H1 (cell line): ENCODE results near the gene MIDN. TPM values are rescaled to one million over a fixed set of nuclear protein-coding genes. Genes with fewer than 3 reads are reported as not detected.

Experiments
- CTCF ChIA-PET: fragments of 300-600 bp; sonication (Branson Sonifier 250); formaldehyde crosslinking; loops from one replicate; lab custom pipeline; 2021; ENCODE audit not compliant: partially characterized antibody; lab: Charles Lee
- POLR2A ChIA-PET: fragments of 300-600 bp; sonication (Branson Sonifier 250); formaldehyde crosslinking; loops from one replicate; lab custom pipeline; 2021; ENCODE audit warnings: inconsistent platforms; ENCODE audit not compliant: partially characterized antibody; lab: Charles Lee
- DNase-seq, 2 experiments: peaks; one replicate each; pipeline versions ENCODE4 v3.0.0 to v3.0.0-alpha.2; 2010 to 2022; ENCODE audit warnings: low spot score in 2 of 2, low read depth in 1 of 2, mixed read lengths in 1 of 2
- FAIRE-seq: peaks from 2 replicates; lab custom pipeline; 2011; peaks lifted over from hg19 to GRCh38; lab: Jason Lieb, UNC
- H2AFZ ChIP-seq: 2 replicates; pipeline ENCODE4 v1.8.1; 2012; ENCODE audit warnings: low read length, inconsistent platforms
- H2AK5ac ChIP-seq: 2 replicates; pipeline ENCODE4 v1.6.1; 2013; ENCODE audit warnings: low read depth, low read length
- H2BK120ac ChIP-seq: replicated peaks from 2 replicates; pipeline ENCODE3; 2013; ENCODE audit warnings: low read depth, low read length, inconsistent platforms
- H2BK12ac ChIP-seq: 2 replicates; pipeline ENCODE4 v1.6.1; 2013; ENCODE audit warnings: low read depth, low read length
- H2BK15ac ChIP-seq: 2 replicates; pipeline ENCODE4 v1.6.1; 2013; ENCODE audit warnings: low read length
- H2BK20ac ChIP-seq: 2 replicates; pipeline ENCODE4 v1.6.1; 2013; ENCODE audit warnings: low read length
- H2BK5ac ChIP-seq: 2 replicates; pipeline ENCODE4 v1.6.1; 2013; ENCODE audit warnings: low read depth, low read length
- H3K14ac ChIP-seq: 2 replicates; pipeline ENCODE4 v1.6.1; 2013; ENCODE audit warnings: inconsistent platforms; ENCODE audit not compliant: insufficient read length
- H3K18ac ChIP-seq: 2 replicates; pipeline ENCODE4 v1.6.1; 2013; ENCODE audit warnings: low read length; ENCODE audit errors: extremely low read depth
- H3K23ac ChIP-seq: 2 replicates; pipeline ENCODE4 v1.6.1; 2013; ENCODE audit warnings: inconsistent platforms; ENCODE audit not compliant: insufficient read length
- H3K23me2 ChIP-seq: 2 replicates; pipeline ENCODE4 v1.6.1; 2013; ENCODE audit warnings: low read depth, low read length
- H3K27ac ChIP-seq: 2 replicates; pipeline ENCODE4 v1.6.1; 2011; ENCODE audit warnings: low read depth, low read length, inconsistent platforms
- H3K27me3 ChIP-seq, 4 experiments: replicated peaks in 1 of 4; 1 replicate in 1 of 4; 2 replicates in 3 of 4; pipeline versions ENCODE4 v1.6.1 to v1.8.1; 2011 to 2013; ENCODE audit warnings: low read length in 3 of 4, mild to moderate bottlenecking in 3 of 4, inconsistent platforms in 2 of 4, mixed read lengths in 2 of 4, moderate library complexity in 1 of 4; ENCODE audit not compliant: control insufficient read depth in 3 of 4, insufficient read depth in 3 of 4; ENCODE audit errors: extremely low read depth in 1 of 4
- H3K36me3 ChIP-seq, 4 experiments: 2 replicates each; pipeline versions ENCODE4 v1.6.1 to v1.8.1; 2011 to 2013; ENCODE audit warnings: mild to moderate bottlenecking in 4 of 4, low read length in 3 of 4, moderate library complexity in 2 of 4, control low read depth in 1 of 4, inconsistent platforms in 1 of 4; ENCODE audit not compliant: insufficient read depth in 4 of 4, control insufficient read depth in 2 of 4
- H3K4ac ChIP-seq: replicated peaks from 2 replicates; pipeline ENCODE3; 2013; ENCODE audit warnings: low read length, low read depth, mixed read lengths, inconsistent platforms; ENCODE audit not compliant: insufficient read length
- H3K4me1 ChIP-seq, 4 experiments: replicated peaks in 1 of 4; 1 replicate in 1 of 4; 2 replicates in 3 of 4; pipeline versions ENCODE4 v1.6.1 to v1.8.1; 2011 to 2013; ENCODE audit warnings: low read length in 3 of 4, inconsistent platforms in 2 of 4, mixed read lengths in 1 of 4; ENCODE audit not compliant: insufficient read depth in 4 of 4, control insufficient read depth in 3 of 4
- H3K4me2 ChIP-seq, 2 experiments: 2 replicates each; pipeline versions ENCODE4 v1.6.1 to v1.8.1; 2011 to 2013; ENCODE audit warnings: low read depth in 2 of 2, low read length in 2 of 2, control low read depth in 1 of 2, inconsistent platforms in 1 of 2, mild to moderate bottlenecking in 1 of 2; ENCODE audit not compliant: insufficient read depth in 1 of 2
- H3K4me3 ChIP-seq, 4 experiments: fragments of 200-600, 300-600 bp in 1 of 4; sonication (generic), shearing (Covaris generic), sonication (Bioruptor Twin) in 1 of 4; 2 replicates each; pipeline versions ENCODE4 v1.5.1 to v1.8.1; 2011 to 2016; ENCODE audit warnings: low read length in 4 of 4, low read depth in 3 of 4, control low read depth in 2 of 4, inconsistent platforms in 2 of 4, mild to moderate bottlenecking in 2 of 4, mixed read lengths in 1 of 4, moderate library complexity in 1 of 4; ENCODE audit not compliant: insufficient read depth in 2 of 4; ENCODE audit errors: extremely low read depth in 1 of 4
- H3K56ac ChIP-seq: replicated peaks from 2 replicates; pipeline ENCODE3; 2013; ENCODE audit warnings: low read depth, mild to moderate bottlenecking, mixed read lengths, low read length, inconsistent platforms; ENCODE audit not compliant: insufficient read length
- H3K79me1 ChIP-seq: 2 replicates; pipeline ENCODE4 v1.6.1; 2013; ENCODE audit warnings: low read depth, low read length, control low read depth
- H3K79me2 ChIP-seq, 2 experiments: 2 replicates each; pipeline versions ENCODE4 v1.6.1 to v1.8.1; 2012 to 2013; ENCODE audit warnings: low read length in 2 of 2, mild to moderate bottlenecking in 2 of 2, inconsistent platforms in 1 of 2; ENCODE audit not compliant: insufficient read depth in 2 of 2, control insufficient read depth in 1 of 2
- H3K9ac ChIP-seq, 4 experiments: replicated peaks in 1 of 4; 1 replicate in 1 of 4; 2 replicates in 3 of 4; pipeline versions ENCODE4 v1.6.1 to v1.8.1; 2011 to 2013; ENCODE audit warnings: low read depth in 3 of 4, low read length in 3 of 4, control low read depth in 2 of 4, mild to moderate bottlenecking in 2 of 4, moderate library complexity in 2 of 4, inconsistent platforms in 1 of 4; ENCODE audit errors: extremely low read depth in 1 of 4
- H3K9me3 ChIP-seq, 2 experiments: 2 replicates each; pipeline versions ENCODE4 v1.6.1 to v1.8.1; 2012 to 2013; ENCODE audit warnings: mild to moderate bottlenecking in 2 of 2, moderate library complexity in 2 of 2, control low read depth in 1 of 2, inconsistent platforms in 1 of 2, low read depth in 1 of 2, low read length in 1 of 2, mixed read lengths in 1 of 2; ENCODE audit not compliant: insufficient read depth in 2 of 2
- H4K20me1 ChIP-seq, 2 experiments: replicated peaks in 1 of 2; 2 replicates each; pipeline versions ENCODE3 to v1.8.1; 2011 to 2013; ENCODE audit warnings: inconsistent platforms in 2 of 2, low read length in 2 of 2, mild to moderate bottlenecking in 1 of 2; ENCODE audit not compliant: insufficient read depth in 2 of 2, control insufficient read depth in 1 of 2
- H4K5ac ChIP-seq: 2 replicates; pipeline ENCODE4 v1.6.1; 2013; ENCODE audit warnings: low read length, low read depth, mixed read lengths, inconsistent platforms; ENCODE audit not compliant: insufficient read length
- H4K8ac ChIP-seq: 2 replicates; pipeline ENCODE4 v1.8.0; 2013; ENCODE audit warnings: mild to moderate bottlenecking, moderate library complexity, low read length, inconsistent platforms; ENCODE audit not compliant: insufficient read depth; ENCODE audit errors: extremely low read depth
- H4K91ac ChIP-seq: replicated peaks from 2 replicates; pipeline ENCODE3; 2013; ENCODE audit warnings: low read length, mixed read lengths, inconsistent platforms; ENCODE audit not compliant: insufficient read length
- BRCA1 ChIP-seq: IDR thresholded peaks from 2 replicates; pipeline ENCODE4 v1.6.1; 2012; ENCODE audit warnings: low read depth, low read length, improper control_type of control experiment
- CTBP2 ChIP-seq: IDR thresholded peaks from 2 replicates; pipeline ENCODE4 v1.7.0; 2011; ENCODE audit warnings: borderline replicate concordance, mild to moderate bottlenecking, moderate library complexity, mixed read lengths, low read length; ENCODE audit not compliant: insufficient read depth, insufficient read length
- EZH2 ChIP-seq: fragments of 200-600 bp; sonication (generic); IDR thresholded peaks from 2 replicates; pipeline ENCODE4 v1.7.1; 2012; ENCODE audit warnings: low read depth, mild to moderate bottlenecking, moderate library complexity, low read length, inconsistent platforms; ENCODE audit not compliant: severe bottlenecking
- JUND ChIP-seq: IDR thresholded peaks from 2 replicates; pipeline ENCODE4 v1.6.1; 2011; ENCODE audit warnings: mild to moderate bottlenecking, improper control_type of control experiment, low read length
- NRF1 ChIP-seq: IDR thresholded peaks from 2 replicates; pipeline ENCODE4 v1.6.1; 2011; ENCODE audit warnings: mild to moderate bottlenecking, low read depth, low read length, improper control_type of control experiment
- PHF8 ChIP-seq: fragments of 200-600 bp; sonication (generic); conservative IDR thresholded peaks from 2 replicates; pipeline ENCODE4 v1.7.1; 2012; ENCODE audit warnings: low read depth, mild to moderate bottlenecking, inconsistent platforms, low read length, moderate library complexity
- SIX5 ChIP-seq: IDR thresholded peaks from 2 replicates; pipeline ENCODE4 v1.6.1; 2011; ENCODE audit warnings: mild to moderate bottlenecking, low read depth, low read length
- SP2 ChIP-seq: IDR thresholded peaks from 2 replicates; pipeline ENCODE4 v1.6.1; 2012; ENCODE audit warnings: mild to moderate bottlenecking, low read length, inconsistent platforms
- TEAD4 ChIP-seq: IDR thresholded peaks from 2 replicates; pipeline ENCODE4 v1.6.1; 2012; ENCODE audit warnings: low read depth, low read length, inconsistent platforms, mixed read lengths
- YY1 ChIP-seq: IDR thresholded peaks from 2 replicates; pipeline ENCODE4 v1.6.1; 2011; ENCODE audit warnings: low read depth, mild to moderate bottlenecking, low read length
- ZNF274 ChIP-seq: IDR thresholded peaks from 2 replicates; pipeline ENCODE4 v1.7.0; 2012; ENCODE audit warnings: low read length, borderline replicate concordance; ENCODE audit errors: extremely low read depth
- WGBS, 2 experiments: shearing (Covaris generic) in 1 of 2; methylation state at CpG; one replicate each; pipeline versions ENCODE4 v1.1.6 to v1.1.7; 2013 to 2015; ENCODE audit warnings: low lambda C conversion rate in 2 of 2, mixed read lengths in 2 of 2, inconsistent platforms in 1 of 2, low coverage in 1 of 2, missing lambda C conversion rate in 1 of 2; ENCODE audit not compliant: insufficient replicate concordance in 2 of 2, insufficient coverage in 1 of 2, insufficient read length in 1 of 2; ENCODE audit errors: extremely low coverage in 1 of 2, missing lambda C conversion rate in 1 of 2; 5-methylcytosine and 5-hydroxymethylcytosine counted together
- polyA plus RNA-seq, 7 experiments: library from polyadenylated mRNA; depleted of rRNA in 3 of 7; stranded (reverse) in 5 of 7; unstranded in 2 of 7; fragments of >200 nt in 5 of 7; fragments of 200-250 nt in 2 of 7; gene quantifications; 1 replicate in 5 of 7; 2 replicates in 1 of 7; 4 replicates in 1 of 7; pipeline versions ENCODE4 v1.2.1 to v1.2.3, GENCODE V29; 2011 to 2013; ENCODE audit warnings: missing spikeins in 2 of 7, mixed read lengths in 2 of 7
- total RNA-seq: library from RNA; stranded (reverse); fragmentation: NEBNext Ultra II Directional; extraction: Animal tissue kit (Norgen Biotek cat#: 25700); gene quantifications from 2 replicates; pipeline ENCODE4 v1.2.1, GENCODE V29; 2021

MIDN gene
- total and polyA plus RNA-seq, 2 of the 8 experiments (the other 6 are each of a cell fraction or from before 2014, with no cell fraction given) = 39.8 to 159 TPM

DNA sequence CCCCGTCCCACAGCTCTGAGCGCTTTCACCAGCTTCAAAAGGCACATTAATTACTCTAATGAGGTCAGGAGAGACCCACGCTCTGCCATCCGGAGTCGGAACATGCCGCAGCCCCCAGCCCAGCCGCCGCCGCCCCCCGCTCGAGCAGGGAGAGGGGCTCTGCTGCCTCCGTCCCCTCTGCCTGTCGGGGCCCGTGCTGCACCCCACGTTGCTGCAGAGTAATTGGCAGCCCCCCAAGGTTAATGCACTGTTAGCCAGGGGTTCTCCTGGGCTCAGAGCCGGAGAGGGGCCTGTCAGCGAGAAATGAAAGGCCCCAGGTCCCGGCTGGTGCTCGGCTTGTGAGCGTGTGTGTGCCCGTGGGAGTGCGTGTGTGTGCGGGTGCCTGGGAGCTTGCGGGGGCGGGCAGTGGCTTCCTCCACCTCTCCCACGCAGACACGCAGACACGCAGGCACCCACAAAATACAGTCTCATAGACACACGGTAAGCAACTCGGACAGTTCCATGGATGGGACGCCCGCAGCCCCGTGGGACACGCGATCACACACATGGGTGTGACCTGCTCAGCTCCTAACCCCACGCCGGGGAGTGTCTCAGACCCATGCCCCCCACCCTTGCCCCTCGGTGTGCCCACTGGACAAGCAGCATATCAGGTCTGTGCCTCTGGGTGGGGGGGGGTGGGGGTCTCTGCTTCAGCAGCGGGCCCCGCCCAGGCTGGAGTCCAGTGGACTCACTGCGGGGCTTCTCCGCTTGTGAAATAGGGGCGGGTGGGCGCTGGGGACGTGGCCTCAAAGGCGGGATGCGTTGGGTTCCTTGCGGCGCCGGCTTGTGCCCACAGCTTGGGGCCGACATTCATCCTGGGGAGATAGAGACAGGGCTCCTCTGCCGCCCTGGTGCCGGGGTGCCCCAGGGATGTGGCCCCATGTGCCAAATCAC lies 32.5 kb downstream of the MIDN start:
- H3K23ac ChIP-seq = no peak overlapping the region
- peaks cover 7% of the 10 kb centered on the region; the same call in 1 of the 2 replicates for H3K23me2 ChIP-seq
- H4K20me1 ChIP-seq = peaks cover 0 to 10% of the 10 kb centered on the region in 2 experiments
- no peak overlapping the region for H3K4me2 ChIP-seq
- CTCF ChIA-PET = interaction anchor here (0.6 to 4.0 kb wide), 14 partner anchors 30 to 160 kb away, joined by 3 to 14 read pairs (median 4); no protein-coding TSS in a partner anchor
- no peak overlapping the region for H4K5ac ChIP-seq
- no peak overlapping the region for H4K91ac ChIP-seq
- no peak overlapping the region for H2AK5ac ChIP-seq
- POLR2A ChIA-PET = interaction anchor here (0.7 to 11.4 kb wide), 5 partner anchors 9 to 159 kb away, joined by 3 to 331 read pairs (median 4); partner anchors contain the start of gene CIRBP
- peaks cover 0 to 16% (median 12%) of the 10 kb centered on the region in 4 experiments; a peak in 5 of 7 replicates for H3K27me3 ChIP-seq
- no peak overlapping the region for H3K9ac ChIP-seq
- H4K8ac ChIP-seq = no peak overlapping the region; the same call in 1 of the 2 replicates
- H2BK12ac ChIP-seq = no peak overlapping the region
- H3K56ac ChIP-seq = no peak overlapping the region
- peaks cover 0 to 6% of the 10 kb centered on the region in 2 experiments; a peak in 1 of 4 replicates for H3K79me2 ChIP-seq
- H3K79me1 ChIP-seq = peaks cover 5% of the 10 kb centered on the region; the same call in 1 of the 2 replicates
- H3K14ac ChIP-seq = no peak overlapping the region
- H2AFZ ChIP-seq = no peak overlapping the region
- no peak overlapping the region for H2BK20ac ChIP-seq
- H2BK5ac ChIP-seq = no peak overlapping the region
- peak overlapping the region; percentile 99; the same call in 1 of the 2 replicates for H2BK15ac ChIP-seq
- no peak overlapping the region for H3K4me3 ChIP-seq
- H3K4ac ChIP-seq = no peak overlapping the region
- peaks cover 0 to 16% (median 10%) of the 10 kb centered on the region in 4 experiments; a peak in 5 of 7 replicates for H3K4me1 ChIP-seq
- 96% methylated on average over 41 of the region's 53 CpGs; no CpG with 5 or more reads in 1 of the 2 experiments for WGBS, 2 experiments
- no peak overlapping the region for H2BK120ac ChIP-seq
- H3K9me3 ChIP-seq = no peaks in the 10 kb centered on the region
- no peak overlapping the region for H3K18ac ChIP-seq
- DNase-seq (no peak), FAIRE-seq (no peak)
- H3K27ac ChIP-seq = no peak overlapping the region
- H3K36me3 ChIP-seq = peaks cover 0 to 5% (median 0%) of the 10 kb centered on the region in 4 experiments; a peak in 1 of 8 replicates
- TF ChIP-seq TEAD4 (no peak), YY1 (no peak), NRF1 (no peak), ZNF274 (no peak), PHF8 (no peak), EZH2 (no peak), BRCA1 (no peak), SIX5 (no peak), SP2 (no peak), JUND (no peak), CTBP2 (no peak)
